DMS 273 (cell line): ENCODE data around the gene REST.
"Not testable (repeated sequence)": the region's sequence is repeated elsewhere in the genome, so short reads cannot be mapped to it uniquely, and the experiment has no call there.

Experiments used
- DNase-seq: peaks from one replicate; lab custom pipeline; 2025; ENCODE audit not compliant: unreplicated experiment; lab: John Stamatoyannopoulos, UW

Gene REST

DNA sequence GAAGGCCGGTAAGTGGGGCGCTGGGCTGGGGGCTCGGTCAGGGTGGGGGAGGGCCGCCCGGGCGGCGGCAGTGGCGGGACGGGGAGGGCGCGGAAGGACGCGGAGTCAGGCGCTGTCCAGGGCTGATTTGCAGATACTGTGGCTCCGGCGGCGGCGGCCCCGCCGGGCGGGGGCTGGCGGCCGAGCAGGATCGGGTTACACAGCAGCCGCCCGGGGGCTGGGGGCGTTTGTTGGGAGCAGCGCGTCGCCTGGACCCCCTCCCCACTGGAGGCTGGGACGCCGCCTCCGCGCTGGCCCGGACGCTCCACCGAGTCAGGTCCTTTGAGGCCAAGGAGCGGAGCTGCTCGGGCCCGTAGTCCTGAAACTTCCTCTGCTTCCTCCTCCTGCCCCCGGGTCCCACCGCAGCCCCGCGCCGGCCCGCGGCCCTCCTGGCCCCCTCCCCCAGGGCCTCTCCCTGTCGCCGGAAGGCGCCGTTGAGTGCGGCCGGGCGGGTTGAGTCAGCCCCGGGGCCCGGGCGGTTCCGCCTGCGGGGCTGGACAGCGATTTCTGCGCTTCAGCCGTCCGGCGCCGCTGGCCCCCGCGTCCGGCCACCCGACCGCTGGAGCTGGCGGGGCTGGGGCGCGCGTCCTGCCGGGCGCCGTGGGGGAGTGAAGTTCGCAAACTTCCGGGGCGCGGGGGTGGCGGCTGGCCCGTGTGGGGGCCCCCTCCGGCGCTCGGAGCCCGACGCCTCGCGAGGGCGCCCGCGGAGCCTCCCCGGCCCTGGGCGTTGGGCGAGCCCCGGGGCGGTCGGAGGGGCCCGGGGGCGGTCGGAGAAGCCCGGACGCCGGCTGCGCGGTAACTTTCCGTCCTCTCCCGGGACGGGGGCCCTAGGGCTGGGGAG, 746 bp downstream of the REST start:
- peak; percentile 75 for DNase-seq

DNA sequence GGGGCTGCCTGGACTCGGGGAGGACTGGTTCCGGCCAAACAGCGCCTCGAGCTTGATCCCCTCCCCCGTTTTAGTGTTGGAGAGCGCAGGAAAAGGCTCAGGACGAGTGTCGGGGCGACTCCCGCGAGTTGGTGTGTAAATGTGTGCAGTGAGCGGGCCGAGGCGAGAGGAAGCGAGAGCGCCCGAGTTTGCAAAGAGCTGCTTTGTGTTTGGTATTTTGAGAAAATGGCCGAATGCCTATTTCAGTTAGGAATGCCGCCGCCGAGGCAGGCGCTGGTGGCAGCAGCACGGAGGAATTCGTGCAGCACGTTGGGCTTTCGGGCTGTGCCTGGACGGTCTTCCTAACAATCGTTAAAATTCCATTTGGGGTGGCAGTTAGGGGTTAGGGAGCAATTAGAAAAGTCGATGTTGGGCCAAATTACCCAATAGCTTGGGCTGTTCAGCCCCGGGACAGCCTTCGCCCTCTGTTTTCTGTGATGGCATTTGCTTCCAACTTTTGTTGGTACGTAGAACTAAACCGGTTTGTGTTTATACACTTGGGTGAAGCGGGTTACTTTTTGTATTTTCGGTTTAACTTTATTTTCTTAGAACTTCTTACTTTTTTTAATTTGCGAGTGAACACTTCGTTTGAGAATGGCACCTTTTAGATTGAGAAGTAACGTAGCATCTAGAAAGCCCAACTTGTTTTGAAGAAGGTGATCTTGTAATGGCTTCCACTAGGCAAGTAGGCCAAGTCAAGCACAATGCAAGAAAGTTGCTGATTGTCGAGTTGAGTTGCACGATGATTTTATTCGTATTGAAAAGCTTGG, 1.6 kb downstream of the REST start:
- DNase-seq, result peak; percentile 70

DNA sequence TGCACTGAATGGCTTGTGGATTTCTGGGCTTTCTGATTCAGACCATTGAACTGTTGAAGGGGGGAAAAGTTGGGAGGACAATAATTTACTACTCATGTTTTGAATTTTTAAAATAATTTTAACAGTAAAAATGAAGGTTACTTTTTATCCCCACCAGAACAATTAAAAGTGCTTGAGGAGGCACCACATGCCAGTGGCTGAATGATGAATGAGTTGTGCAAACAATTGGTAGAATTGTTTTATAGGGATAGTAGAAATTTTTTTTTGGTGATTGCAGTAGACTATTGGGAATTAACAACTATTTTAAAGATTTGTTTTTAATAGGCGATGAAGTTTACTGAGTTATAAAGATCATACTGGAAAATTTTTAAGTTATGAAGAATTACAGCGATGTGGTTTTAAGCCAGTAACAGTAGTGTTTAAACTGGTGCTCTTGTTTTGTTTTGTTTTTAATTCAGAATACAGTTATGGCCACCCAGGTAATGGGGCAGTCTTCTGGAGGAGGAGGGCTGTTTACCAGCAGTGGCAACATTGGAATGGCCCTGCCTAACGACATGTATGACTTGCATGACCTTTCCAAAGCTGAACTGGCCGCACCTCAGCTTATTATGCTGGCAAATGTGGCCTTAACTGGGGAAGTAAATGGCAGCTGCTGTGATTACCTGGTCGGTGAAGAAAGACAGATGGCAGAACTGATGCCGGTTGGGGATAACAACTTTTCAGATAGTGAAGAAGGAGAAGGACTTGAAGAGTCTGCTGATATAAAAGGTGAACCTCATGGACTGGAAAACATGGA, 2.7 kb downstream of the REST start:
- DNase-seq, result peak; percentile 31

DNA sequence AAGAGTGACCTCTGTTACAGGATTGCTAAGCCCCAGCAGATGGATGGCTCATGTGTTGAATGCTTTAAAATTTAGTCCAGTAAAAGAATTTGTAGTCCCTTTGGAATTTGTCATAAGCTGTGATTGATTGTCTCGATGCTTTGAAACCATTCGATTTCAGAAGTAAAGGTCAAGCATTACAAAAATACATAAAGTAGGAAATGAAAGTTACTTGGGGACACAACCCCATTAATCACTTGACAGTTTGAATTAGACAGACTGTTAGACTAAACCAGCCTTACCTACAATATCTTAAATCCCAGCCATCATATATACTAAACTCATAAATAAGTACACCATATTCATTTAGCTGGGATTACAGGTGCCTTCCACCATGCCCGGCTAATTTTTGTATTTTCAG, 6.6 kb downstream of the REST start:
- DNase-seq, result no peak

DNA sequence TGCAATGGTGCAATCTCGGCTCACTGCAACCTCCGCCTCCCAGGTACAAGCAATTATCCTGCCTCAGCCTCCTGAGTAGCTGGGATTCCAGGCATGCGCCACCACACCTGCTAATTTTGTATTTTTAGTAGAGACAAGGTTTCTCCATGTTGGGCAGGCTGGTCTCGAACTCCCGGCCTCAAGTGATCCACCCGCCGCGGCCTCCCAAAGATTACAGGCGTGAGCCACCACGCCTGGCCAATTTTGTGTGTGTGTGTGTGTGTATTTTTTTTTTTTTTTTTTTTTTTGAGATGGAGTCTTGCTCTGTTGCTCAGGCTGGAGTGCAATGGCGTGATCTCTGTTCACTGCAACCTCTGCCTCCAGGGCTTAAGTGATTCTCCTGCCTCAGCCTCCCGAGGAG, 7.3 kb downstream of the REST start:
- DNase-seq, result not testable (repeated sequence)

DNA sequence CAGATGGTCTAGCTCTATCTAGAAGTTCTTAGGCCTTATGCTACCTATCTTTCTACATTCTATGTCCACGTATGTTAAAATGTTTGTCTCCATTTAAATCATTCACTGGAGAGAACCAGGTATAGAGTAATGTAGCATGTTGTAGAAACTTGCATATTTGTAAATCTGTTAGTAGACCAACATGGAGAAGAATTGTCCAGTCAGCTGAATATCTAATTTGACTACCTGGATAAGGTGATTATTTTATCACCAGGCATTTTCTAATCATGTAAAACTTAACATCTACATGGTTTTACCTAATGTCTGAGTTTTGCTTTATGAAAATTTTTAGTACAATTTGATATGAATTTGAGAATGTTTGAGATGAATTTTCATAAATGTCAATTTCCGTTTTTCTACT, 19.5 kb downstream of the REST start:
- DNase-seq, result no peak

DNA sequence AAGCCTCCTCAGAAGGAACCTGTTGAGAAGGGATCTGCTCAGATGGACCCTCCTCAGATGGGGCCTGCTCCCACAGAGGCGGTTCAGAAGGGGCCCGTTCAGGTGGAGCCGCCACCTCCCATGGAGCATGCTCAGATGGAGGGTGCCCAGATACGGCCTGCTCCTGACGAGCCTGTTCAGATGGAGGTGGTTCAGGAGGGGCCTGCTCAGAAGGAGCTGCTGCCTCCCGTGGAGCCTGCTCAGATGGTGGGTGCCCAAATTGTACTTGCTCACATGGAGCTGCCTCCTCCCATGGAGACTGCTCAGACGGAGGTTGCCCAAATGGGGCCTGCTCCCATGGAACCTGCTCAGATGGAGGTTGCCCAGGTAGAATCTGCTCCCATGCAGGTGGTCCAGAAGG, 22.9 kb downstream of the REST start:
- DNase-seq, result no peak

DNA sequence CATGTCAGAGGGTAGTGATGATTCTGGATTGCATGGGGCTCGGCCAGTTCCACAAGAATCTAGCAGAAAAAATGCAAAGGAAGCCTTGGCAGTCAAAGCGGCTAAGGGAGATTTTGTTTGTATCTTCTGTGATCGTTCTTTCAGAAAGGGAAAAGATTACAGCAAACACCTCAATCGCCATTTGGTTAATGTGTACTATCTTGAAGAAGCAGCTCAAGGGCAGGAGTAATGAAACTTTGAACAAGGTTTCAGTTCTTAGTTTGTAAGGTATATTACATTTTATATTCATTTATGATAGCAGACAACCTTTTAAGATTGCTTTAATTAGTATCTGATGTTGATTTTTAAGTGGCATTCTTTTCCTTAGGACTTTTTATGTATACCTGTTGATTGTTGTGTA, 24.2 kb downstream of the REST start:
- DNase-seq, result no peak

DNA sequence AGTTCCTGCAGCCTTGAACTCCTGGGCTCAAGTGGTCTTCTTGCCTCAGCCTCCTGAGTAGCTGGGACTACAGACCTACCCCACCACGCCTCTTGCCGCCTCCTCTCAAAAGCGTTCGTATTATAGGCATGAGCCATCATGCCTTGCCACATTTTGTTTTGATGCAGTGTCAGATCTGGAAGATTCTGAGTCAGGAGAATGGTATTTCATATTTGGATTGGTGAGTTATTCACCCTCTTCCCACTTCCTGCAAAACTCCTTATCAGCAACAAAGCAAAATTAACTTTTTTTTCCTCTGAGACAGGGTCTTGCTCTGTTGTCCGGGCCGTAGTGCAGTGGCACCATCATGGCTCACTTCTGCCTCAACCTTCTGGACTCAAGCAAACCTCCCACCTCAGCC, 29.6 kb downstream of the REST start:
- DNase-seq, result no peak

DNA sequence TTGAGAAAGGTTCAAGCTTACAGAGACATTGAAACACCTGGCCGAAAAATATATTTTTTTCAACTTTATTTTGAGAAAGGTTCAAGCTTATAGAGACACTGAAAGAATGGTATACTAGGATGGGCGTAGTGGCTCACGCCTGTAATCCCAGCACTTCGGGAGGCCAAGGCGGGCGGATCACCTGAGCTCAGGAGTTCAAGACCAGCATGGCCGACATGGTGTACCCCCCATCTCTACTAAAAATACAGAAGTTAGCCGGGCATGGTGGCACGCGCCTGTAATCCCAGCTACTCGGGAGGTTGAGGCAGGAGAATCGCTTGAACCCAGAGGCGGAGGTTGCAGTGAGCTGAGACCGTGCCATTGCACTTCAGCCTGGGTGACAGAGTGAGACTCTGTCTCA, 32.1 kb downstream of the REST start:
- DNase-seq, result not testable (repeated sequence)

DNA sequence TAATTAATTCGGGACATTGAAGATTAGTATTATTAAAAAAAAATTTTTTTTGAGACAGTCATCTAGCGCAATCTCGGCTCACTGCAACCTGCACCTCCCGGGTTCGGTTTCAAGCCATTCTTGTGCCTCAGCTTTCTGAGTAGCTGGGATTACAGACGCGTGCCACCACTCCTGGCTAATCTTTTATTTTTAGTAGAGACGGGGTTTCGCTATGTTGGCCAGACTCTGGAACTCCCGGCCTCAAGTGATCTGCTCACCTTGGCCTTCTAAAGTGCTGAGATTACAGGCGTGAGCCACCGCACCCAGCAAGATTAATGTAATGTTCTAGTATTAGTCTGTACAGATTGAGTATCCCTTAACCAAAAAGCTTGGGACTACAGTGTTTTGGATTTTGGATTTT, 32.7 kb downstream of the REST start:
- DNase-seq, result no peak

DNA sequence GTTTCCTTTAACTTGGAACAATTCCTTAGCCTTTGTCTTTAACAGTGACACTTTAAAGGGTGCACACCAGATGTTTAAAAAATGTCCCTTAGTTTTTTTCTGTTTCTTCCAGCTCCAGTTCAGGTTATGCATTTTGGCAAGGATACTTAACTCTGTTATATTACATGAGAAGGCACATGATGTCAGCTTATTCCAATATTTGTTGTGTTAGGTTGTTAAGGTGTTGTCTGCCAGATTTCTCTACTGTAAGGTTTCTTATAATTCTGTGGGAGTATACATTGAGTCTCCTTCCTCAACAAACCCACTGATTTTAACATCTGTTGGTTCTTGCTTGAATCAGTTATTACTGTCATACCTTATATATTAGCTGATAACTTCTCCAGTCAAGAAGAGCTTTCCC, 33.3 kb downstream of the REST start:
- DNase-seq, result no peak

DNA sequence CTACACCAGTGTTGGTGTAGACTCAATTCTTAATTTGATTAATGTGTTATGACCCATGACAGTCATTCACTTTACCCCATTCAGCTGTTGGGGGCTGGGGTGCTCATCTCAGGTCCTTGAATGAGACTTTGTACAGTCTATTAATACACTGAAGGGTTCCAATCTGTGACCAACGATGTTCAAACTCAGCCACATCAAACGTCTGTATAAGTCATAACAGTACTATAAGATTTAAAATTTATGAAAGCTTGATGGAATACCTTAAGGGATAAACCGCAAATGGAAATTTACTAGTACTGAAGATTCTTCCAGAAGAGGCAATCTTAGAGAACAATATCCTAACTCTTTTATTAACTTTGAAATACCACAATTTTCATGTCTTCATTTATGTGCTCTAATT, 33.7 kb downstream of the REST start:
- DNase-seq, result no peak

DNA sequence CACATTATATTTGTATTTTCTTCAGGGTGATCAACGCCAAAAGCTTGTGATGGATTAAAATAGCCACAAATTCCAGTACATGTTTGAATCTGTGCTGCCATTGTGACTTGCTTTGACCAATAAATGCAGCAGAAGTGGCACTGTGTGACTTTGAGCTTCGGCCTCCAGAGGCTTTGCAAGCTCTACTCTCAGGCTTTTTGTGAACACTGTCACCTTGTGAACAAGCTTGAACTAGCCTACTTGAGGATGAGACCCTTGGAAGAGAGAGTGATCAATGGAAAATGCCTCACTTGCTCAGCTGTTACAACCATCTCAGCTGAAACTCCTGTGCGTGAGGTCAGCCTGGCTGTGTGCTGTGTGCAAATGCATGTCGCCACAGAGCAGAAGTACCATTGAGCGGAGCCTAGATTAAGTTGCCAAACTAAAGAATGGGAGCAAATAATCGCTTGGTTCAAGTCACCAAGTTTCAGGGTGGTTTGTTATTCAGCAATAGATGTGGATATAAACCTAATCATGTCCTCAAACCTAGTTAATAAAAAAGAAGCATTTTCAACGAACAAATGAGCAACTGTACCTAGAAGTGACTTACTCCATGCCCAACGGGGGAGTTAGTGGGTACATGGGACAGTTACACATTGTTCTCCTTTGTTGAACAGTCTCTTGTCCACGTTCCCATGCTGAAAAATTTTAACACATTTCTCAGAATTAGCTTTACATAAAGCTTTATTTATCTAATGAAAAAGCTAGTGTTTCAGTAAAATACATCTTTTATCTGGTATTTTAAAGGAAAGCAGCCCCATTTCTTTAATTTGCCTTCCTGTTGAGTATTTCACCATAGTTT, 46.2 kb downstream of the REST start:
- DNase-seq, result no peak

DNA sequence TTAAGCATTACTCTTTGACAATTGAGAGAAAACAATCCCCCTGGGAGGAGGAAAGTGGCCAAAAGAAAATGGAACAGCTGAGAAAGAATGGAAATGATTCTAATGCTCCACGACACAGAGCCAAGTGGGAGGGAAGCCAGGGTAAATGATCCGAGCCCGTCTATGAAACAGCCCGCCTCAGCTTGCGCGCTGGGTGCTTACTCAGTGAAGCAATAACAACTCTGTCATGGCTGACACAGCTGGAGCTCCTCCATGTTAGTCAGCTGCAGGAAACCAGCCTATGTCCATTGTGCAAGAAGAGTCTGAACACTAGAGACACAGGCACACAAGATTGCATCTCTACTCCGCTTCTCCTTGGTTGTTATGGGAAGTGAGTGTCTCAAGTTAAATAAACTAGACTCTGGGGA, 50.4 kb downstream of the REST start:
- peak; percentile 56 for DNase-seq

DNA sequence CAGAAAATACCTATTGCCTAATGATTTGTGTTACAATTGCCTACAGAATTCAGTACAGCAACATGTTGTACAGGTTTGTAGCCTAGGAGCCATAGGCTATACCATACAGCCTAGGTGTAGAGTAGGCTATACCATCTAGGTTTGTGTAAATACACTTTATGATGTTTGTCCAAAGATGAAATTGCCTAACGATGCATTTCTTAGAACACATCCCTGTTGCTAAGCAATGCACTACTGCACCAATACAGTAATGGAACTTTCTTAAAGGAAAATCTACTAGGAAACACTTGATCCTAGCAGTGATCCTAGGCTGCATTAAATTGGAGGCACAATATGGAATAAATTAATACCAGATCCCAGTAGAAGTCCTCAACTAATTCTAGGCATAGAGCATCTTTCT, 51.4 kb downstream of the REST start:
- DNase-seq, result no peak

DNA sequence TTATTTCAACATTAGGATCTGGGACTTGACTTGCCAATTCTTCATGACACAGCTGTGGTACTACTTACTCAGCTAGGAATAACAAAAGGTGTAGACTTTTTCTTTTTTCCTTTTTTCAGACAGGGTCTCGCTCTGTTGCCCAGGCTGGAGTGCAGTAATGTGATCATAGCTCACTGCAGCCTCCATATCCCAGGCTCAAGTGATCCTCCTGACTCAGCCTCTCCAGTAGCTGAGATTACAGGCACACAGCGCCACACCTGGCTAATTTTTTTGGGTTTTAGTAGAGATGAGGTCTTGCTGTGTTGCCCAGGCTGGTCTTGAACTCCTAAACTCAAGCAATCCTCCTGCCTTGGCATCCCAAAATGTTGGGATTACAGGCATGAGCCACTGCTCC, 53.4 kb downstream of the REST start:
- DNase-seq, result no peak

DNA sequence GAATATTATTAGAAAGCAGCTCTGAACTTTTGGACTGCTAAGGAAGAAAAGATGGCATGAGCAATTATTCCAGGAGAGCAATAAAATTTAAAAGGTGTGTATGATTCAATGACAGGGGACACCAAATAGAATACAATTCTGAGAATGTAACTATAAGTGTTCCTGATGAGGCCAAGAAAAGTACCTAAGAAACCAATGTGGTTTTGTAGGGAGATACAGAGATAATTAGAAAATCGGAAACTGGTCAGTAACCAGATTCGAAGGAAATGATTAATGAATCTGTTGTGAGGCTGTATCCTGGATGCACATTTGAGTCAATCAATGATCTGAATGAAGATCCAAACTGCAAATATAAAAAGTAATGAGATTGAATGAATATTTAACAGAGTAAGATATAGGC, 63.7 kb downstream of the REST start:
- DNase-seq, result no peak

DNA sequence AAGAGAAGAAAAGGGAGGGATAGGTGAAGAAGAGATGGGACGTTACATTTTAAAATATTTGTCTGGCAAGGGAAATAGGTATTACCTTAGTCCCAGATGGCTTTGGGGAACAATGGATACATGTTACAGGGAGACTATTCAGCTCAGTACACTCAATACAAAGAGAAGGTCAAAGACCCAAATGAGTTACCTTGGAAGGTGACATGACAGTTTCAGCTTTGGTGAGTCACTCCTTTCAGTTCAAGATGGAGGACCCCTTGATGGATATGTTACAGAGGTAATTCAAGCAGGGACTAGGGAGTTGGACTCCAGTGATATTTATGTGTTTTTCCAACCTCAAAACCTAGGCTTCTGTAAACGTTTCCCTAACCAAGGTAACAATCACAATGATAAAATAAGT, 64.7 kb downstream of the REST start:
- no peak for DNase-seq

DNA sequence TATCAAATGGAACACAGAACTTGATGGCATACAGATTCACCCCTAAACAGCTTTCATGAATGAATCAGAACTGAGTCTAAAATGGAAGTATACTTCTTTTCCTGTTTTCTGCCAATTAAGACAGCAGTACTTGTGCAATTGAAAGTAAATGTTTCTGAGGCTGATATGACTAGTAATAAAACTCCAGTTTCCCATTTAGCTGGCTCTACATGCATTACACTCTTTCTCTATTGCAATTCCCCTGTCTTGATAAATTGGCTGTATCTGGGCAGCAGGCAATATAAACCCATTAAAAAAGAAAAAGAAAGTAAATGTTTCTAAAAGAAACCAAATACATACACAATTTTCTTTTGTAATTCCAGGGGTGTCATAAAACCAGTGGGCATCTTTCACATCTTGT, 65.1 kb downstream of the REST start:
- no peak for DNase-seq

DNA sequence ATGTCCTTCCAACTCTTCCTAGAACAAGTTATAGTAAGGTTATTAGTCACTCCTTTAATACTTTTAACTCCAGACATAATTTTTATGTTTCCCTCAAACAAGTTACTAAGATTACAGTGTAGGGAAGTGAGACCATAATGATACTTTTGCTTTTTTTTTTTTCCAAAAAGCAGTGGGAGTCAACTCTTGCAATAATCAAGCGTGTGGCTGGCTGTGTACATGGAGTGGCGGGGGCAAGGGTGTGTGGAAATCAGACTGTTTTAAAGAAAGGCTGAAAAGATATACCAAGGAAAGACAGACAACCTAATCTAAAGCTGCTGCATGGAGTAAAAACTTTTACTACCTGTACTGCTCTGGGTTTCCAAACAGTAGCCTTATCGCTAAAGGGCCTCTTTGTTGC, 65.6 kb downstream of the REST start:
- no peak for DNase-seq
